ENCODE measurements around the gene MCM3. TPM values are rescaled to one million over a fixed set of nuclear protein-coding genes. Genes with fewer than 3 reads are reported as not detected.

Gene MCM3
- total and polyA plus RNA-seq, 2 donors (not counting 1 experiment from before 2014, with no cell fraction given), result 34.3 to 58.5 TPM

DNA sequence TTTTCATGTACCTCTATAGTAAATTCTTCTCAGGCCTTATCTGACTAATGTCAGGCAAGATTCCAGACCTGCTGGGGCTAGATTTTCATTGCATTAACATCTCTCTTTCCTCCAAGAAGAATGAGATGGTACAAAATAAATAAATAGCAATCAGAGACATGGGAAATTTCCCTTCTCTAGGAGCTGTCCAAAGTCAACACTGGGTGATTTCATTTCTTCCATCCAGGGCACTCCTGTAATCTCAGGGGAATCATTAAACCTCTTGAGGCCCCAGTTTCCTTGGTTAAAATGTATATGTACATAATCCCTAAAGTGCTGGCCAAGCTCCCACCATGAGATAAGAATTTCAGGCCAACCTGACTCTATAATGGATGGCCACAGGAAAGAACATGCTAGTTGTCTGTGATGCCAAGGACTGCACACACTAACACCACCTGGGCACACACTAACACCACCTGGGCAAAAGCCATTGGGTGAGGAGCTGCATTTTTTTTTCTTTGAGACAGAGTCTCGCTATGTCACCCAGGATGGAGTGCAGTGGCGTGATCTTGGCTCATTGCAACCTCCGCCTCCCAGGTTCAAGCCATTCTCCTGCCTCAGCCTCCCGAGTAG lies 41.2 kb downstream of the MCM3 start:
- H3K9me3 ChIP-seq (ENCODE audit: control extremely low read depth in 1 of 3, control insufficient read depth in 2 of 3, insufficient read depth in 1 of 3, low read length in 2 of 3), result no peaks in the 10 kb centered on the region
- no peak overlapping the region for H3K4me3 ChIP-seq (ENCODE audit: control extremely low read depth in 1 of 5, extremely low read depth in 1 of 5, insufficient read depth in 1 of 5, low read depth in 2 of 5, low read length in 4 of 5)
- no peaks in the 10 kb centered on the region for H3K79me2 ChIP-seq (ENCODE audit: control insufficient read depth, insufficient read depth, low read length)
- no peak overlapping the region for H3K9ac ChIP-seq (ENCODE audit: low read length)
- Mint-ChIP-seq H3K27ac (no peak overlapping the region), H3K4me3 (no peak overlapping the region), H3K9me3 (ENCODE audit: insufficient read depth) (no peaks in the 10 kb centered on the region), H3K4me1 (no peaks in the 10 kb centered on the region), H3K27me3 (peaks cover 10% of the 10 kb centered on the region)
- ChIA-PET CTCF (interaction anchor here (1.7 kb wide), 1 partner anchor 1476 kb away, joined by 3 read pairs; no protein-coding TSS in a partner anchor), POLR2A (interaction anchor here (0.7 kb wide), 1 partner anchor 142 kb away, joined by 3 read pairs; no protein-coding TSS in a partner anchor)
- no peak overlapping the region for H3K4me2 ChIP-seq (replicated peaks; ENCODE audit: low read depth, low read length, poor library complexity, severe bottlenecking)
- intact Hi-C loops (cut with micrococcal nuclease), result no loop called here
- no peaks in the 10 kb centered on the region for H3K36me3 ChIP-seq (replicated peaks in 1 of 2; ENCODE audit: control extremely low read depth in 1 of 2, control insufficient read depth in 1 of 2, extremely low read depth in 1 of 2, insufficient read depth in 2 of 2, low read length in 1 of 2)
- no peaks in the 10 kb centered on the region for H4K20me1 ChIP-seq (ENCODE audit: control insufficient read depth, insufficient read depth, low read length, poor library complexity, severe bottlenecking)
- H2AFZ ChIP-seq (ENCODE audit: insufficient read depth, low read depth, low read length, poor library complexity, severe bottlenecking), result no peak overlapping the region
- H3K27me3 ChIP-seq (replicated peaks in 1 of 4; ENCODE audit: control extremely low read depth in 1 of 4, control insufficient read depth in 3 of 4, insufficient read depth in 4 of 4, low read length in 3 of 4), result peaks cover 0 to 2% (median 0%) of the 10 kb centered on the region in 4 experiments
- DNase-seq (no peak), ATAC-seq (ENCODE audit: low read depth) (no peak)
- WGBS (ENCODE audit: insufficient coverage), result 60% methylated on average over 1 of the region's 4 CpGs
- H3K4me1 ChIP-seq (ENCODE audit: control insufficient read depth in 2 of 2, insufficient read depth in 2 of 2, low read length in 2 of 2), result no peaks in the 10 kb centered on the region
- no peak overlapping the region for H3K27ac ChIP-seq (ENCODE audit: low read length in 2 of 2)
- TF ChIP-seq, protein P1, sequence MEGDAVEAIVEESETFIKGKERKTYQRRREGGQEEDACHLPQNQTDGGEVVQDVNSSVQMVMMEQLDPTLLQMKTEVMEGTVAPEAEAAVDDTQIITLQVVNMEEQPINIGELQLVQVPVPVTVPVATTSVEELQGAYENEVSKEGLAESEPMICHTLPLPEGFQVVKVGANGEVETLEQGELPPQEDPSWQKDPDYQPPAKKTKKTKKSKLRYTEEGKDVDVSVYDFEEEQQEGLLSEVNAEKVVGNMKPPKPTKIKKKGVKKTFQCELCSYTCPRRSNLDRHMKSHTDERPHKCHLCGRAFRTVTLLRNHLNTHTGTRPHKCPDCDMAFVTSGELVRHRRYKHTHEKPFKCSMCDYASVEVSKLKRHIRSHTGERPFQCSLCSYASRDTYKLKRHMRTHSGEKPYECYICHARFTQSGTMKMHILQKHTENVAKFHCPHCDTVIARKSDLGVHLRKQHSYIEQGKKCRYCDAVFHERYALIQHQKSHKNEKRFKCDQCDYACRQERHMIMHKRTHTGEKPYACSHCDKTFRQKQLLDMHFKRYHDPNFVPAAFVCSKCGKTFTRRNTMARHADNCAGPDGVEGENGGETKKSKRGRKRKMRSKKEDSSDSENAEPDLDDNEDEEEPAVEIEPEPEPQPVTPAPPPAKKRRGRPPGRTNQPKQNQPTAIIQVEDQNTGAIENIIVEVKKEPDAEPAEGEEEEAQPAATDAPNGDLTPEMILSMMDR (IDR thresholded peaks at IDR 0.05), result no peak
- no peak for TF ChIP-seq EZH2 (IDR thresholded peaks at IDR 0.05; ENCODE audit: borderline replicate concordance, insufficient read depth, low read depth, low read length, poor library complexity, severe bottlenecking)

DNA sequence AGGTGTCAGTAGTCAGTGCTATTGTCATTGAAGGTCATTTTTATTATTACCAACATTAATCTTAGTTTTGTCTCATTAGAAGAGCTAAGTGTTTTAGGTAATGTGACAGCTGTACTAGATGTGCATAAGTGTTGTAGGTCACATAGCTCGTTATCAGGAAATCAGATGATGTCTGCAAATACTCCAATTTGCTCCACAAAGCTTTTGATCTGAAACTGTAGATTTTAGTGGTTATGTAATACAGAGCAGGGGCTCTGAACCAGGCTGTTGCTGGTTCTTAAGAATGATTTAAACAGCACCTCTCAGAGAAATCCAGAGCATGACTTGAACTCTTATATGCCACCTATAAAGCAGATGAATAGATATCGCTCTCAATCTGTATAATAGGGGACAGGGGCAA lies 42.7 kb downstream of the MCM3 start:
- Histone ChIP-seq H3K9me3 (ENCODE audit: control extremely low read depth in 1 of 3, control insufficient read depth in 2 of 3, insufficient read depth in 1 of 3, low read length in 2 of 3) (no peaks in the 10 kb centered on the region), H2AFZ (ENCODE audit: insufficient read depth, low read depth, low read length, poor library complexity, severe bottlenecking) (no peak overlapping the region), H3K79me2 (ENCODE audit: control insufficient read depth, insufficient read depth, low read length) (no peaks in the 10 kb centered on the region), H3K9ac (ENCODE audit: low read length) (no peak overlapping the region), H3K27me3 (replicated peaks in 1 of 4; ENCODE audit: control extremely low read depth in 1 of 4, control insufficient read depth in 3 of 4, insufficient read depth in 4 of 4, low read length in 3 of 4) (peaks cover 0 to 4% (median 0%) of the 10 kb centered on the region in 4 experiments), H3K27ac (ENCODE audit: low read length in 2 of 2) (no peak overlapping the region), H3K36me3 (replicated peaks in 1 of 2; ENCODE audit: control extremely low read depth in 1 of 2, control insufficient read depth in 1 of 2, extremely low read depth in 1 of 2, insufficient read depth in 2 of 2, low read length in 1 of 2) (no peaks in the 10 kb centered on the region), H3K4me1 (ENCODE audit: control insufficient read depth in 2 of 2, insufficient read depth in 2 of 2, low read length in 2 of 2) (no peaks in the 10 kb centered on the region), H3K4me2 (replicated peaks; ENCODE audit: low read depth, low read length, poor library complexity, severe bottlenecking) (no peak overlapping the region), H4K20me1 (ENCODE audit: control insufficient read depth, insufficient read depth, low read length, poor library complexity, severe bottlenecking) (no peaks in the 10 kb centered on the region), H3K4me3 (ENCODE audit: control extremely low read depth in 1 of 5, extremely low read depth in 1 of 5, insufficient read depth in 1 of 5, low read depth in 2 of 5, low read length in 4 of 5) (no peak overlapping the region)
- DNase-seq (no peak), ATAC-seq (ENCODE audit: low read depth) (no peak)
- Mint-ChIP-seq H3K4me3 (no peak overlapping the region), H3K9me3 (ENCODE audit: insufficient read depth) (no peaks in the 10 kb centered on the region), H3K4me1 (no peaks in the 10 kb centered on the region), H3K27ac (no peak overlapping the region), H3K27me3 (peaks cover 11% of the 10 kb centered on the region)
- intact Hi-C loops (cut with micrococcal nuclease), result no loop called here
- CTCF ChIA-PET, result interaction anchor here (1.7 kb wide), 1 partner anchor 1477 kb away, joined by 3 read pairs; no protein-coding TSS in a partner anchor
- POLR2A ChIA-PET, result no interaction called here
- TF ChIP-seq EZH2 (IDR thresholded peaks at IDR 0.05; ENCODE audit: borderline replicate concordance, insufficient read depth, low read depth, low read length, poor library complexity, severe bottlenecking), result no peak
- TF ChIP-seq, protein P1 (IDR thresholded peaks at IDR 0.05), result no peak
- WGBS (ENCODE audit: insufficient coverage), result 100% methylated on average over 1 of the region's 2 CpGs
